SIG-M5 treated with dmso at 0.1 percent for 504 hours (cell line): ENCODE data around the gene MUC21.

Experiments
- DNase-seq: peaks from one replicate; lab custom pipeline; 2025; ENCODE audit not compliant: unreplicated experiment; lab: John Stamatoyannopoulos, UW

The MUC21 gene

GRCh38 chr6:30983439-30983838 is at the start of gene MUC21:
Gene MUC21 (plus strand): TSS chr6:30983718. CDS start chr6:30983959, 241 bp downstream.
- no peak for DNase-seq

- no peak for DNase-seq
Measured at GRCh38 chr6:30935018-30935417, 48.5 kb upstream of the MUC21 start.

GRCh38 chr6:30937265-30937664 is 46.3 kb upstream of the MUC21 start:
- no peak for DNase-seq

GRCh38 chr6:30938730-30939129 is 44.8 kb upstream of the MUC21 start:
- no peak for DNase-seq

- DNase-seq = no peak
Measured at GRCh38 chr6:30939473-30939872, 44.0 kb upstream of the MUC21 start.

DNA sequence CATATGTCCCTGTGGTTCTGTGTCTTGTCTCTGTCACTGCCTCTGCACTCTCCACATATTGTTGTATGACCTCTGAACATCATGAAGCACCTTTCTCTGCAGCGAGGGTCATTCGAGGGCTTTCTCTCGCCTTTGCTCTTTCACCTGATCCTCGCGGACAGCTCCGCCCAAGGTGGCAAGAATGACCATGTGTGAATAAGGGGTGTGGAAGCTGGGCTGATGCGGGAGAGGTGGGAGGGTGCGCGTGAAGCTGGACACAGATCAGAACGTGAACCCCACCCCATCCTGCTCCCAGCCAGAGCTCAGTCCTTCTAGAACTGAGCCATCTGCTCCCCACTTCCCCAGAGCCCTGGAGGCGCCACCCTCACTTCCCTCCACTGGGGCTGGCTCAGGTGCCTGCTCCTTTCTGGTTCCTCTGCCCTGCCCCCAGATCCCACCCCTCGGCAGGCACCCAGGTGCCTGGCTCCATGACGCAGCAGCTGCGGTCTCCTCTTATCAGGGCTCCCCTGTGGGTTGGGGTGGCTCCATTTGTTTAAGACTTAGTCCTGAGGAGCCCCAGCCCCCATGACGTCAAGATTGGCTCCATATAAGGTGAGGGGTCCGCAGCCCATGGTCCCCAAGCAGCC is 43.0 kb upstream of the MUC21 start, which contains the start of gene MUCL3:
Gene MUCL3 (plus strand): TSS at position 613 of the 626 bp plus-strand sequence. CDS start 27 bp downstream, outside the sequence.
- no peak for DNase-seq

DNA sequence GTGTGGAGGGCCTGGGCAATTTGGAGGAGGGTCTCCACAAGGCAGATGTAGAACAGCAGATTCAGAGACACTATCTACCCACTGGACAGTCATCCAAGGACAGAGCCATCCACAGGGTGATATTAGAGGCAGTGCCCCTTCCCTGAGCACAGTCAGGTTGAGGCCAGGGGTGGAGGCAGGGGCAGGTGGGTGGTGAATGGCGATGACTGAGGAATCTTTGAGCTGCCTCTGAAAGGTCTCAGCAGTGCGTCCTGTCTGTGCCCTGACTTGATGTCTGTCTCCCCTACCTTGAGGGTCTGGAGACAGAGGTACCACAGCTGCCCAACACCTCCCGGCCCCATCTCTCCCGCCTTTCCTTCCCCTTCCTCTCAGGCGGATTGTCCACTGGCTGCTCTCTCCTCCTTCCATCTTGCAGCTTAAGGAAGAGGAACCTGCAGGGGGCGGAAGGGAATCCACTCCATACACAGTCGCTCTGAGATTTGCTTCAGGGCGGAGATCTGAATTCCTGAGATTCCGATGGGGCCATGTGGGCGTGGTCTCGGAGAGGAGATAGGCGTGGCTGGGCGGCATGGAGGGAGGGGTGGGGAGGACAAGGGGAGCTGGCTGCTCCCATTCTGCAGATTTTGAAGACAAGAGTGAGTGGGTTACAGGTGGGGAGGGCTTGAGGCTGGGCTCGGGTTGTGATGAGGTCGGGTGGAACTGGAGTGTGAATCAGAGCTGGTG is 41.0 kb upstream of the MUC21 start:
- peak; percentile 16 for DNase-seq

DNA sequence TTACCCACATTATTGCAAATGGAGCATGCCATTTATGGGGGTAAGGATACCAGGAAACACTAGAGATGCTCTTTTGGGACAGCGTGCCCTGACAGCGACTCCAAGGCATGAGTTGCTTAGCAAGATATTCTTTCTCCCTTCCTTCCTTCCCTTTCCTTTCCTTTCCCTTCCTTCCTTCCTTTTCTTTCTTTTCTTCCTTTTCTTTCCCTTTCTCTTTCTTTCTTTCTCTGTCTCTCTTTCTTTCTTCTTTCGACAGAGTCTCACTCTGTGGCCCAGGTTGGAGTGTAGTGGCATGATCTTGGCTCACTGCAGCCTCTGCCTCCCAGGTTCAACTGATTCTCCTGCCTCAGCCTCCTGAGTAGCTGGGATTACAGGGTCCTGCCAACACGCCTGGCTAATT is 39.5 kb upstream of the MUC21 start:
- no peak for DNase-seq

- no peak for DNase-seq
Measured at GRCh38 chr6:30945281-30945680, 38.2 kb upstream of the MUC21 start.

GRCh38 chr6:30947231-30947630 is 36.3 kb upstream of the MUC21 start:
- DNase-seq = no peak

DNA sequence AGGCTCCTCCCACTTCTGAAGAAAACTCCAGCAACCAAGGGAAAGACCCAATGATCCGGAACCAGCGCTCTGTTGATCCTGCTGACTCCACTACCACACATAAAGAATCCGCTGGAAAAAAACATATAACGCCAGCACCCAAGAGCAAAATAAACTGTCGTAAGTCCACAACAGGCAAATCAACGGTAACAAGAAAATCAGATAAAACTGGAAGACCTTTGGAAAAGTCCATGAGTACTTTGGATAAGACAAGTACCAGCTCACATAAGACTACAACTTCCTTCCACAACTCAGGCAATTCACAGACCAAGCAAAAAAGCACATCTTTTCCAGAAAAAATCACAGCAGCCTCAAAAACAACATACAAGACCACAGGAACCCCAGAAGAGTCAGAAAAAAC is 34.7 kb upstream of the MUC21 start:
- no peak for DNase-seq

GRCh38 chr6:30951907-30952469 is 31.5 kb upstream of the MUC21 start:
- no peak for DNase-seq

- no peak for DNase-seq
Measured at GRCh38 chr6:30954631-30955366, 28.7 kb upstream of the MUC21 start.

DNA sequence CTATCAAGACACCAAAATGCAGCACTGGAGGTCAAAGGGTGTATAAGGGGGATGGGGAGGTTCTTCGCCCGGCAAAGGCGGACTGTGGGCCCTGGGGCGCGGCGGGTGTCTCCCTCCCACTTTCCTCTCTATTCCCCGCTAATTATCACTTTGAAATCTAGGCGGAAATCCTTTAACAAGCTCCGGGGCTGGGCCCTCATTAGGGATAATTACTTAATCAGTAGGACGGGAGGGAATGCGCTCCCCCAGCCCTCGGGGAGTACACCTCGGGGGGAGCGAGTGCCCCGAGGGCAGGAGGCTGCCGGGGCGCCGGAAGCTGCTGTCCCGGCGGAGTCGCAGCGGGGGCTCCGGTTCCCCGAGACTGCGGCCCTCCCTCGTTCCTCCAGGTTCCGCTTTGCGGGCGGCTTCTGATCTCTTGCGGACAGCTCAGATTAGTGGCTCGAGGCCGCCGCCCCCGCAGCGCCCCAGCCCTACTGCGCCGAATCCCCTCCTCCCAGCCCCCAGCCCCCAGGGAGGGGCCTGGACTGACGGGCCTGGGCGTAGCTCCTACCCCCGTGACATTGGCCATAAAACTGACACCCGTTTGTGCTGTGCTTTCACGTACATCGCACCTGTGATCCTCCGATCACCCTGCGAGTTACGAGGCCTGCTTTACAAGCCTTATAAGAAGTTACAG is 28.0 kb upstream of the MUC21 start:
- peak; percentile 57 for DNase-seq

DNA sequence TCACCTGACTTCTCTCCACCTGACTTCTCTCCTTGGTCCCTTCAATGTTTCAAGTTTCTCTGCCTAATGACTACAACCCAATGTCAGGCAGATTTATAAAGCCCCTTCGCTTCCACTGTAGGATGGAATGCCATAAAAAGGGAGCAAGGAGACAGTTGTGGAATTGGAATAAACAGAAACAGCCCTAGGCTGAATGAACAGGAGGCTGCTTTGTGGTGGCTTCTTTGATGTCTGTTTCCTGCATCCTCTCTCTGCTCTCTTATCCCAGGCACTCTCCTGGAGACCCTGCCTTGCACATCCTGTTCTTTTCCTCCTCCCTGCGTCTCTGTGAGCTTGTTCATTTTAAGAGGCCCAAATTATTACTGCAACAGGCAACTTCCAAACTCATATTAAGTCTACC is 25.8 kb upstream of the MUC21 start:
- no peak for DNase-seq

DNA sequence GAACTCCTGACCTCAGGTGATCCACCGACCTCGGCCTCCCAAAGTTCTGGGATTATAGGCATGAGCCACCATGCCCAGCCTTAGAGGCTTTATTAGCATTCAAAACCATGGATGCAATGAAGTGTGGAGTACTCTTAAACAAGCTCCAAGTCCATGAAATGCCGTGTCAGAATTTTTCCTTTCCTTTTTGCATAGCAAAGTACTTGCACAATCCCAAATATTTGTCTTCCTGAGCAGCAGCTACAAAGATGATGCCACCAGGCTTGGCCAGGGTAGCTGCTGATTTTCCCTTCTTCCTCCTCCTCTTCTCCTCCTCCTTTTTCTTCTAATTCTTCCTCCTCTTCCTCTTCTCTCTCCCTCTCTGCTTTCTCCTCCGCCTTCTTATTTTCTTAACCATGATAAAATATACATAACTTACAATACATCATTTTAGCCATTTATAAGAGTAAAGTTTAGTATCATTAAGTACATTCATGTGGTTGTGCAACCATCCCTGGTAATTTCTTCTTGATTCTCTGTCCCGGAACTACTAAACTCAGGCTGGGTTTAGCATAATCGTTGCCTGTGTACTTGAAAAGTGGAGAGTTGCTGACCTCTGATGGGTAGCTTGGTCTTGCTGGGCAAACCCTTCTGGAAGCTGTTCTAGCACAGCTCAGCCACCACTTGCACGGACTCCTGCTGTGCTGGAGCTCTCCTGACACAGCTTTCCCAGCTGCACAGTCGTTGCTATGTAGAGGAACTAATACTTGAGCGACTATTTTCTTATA is 22.4 kb upstream of the MUC21 start:
- no peak for DNase-seq

GRCh38 chr6:30962716-30963115 is 20.8 kb upstream of the MUC21 start:
- DNase-seq = no peak

- DNase-seq = no peak
Measured at GRCh38 chr6:30963641-30964040, 19.9 kb upstream of the MUC21 start.

DNA sequence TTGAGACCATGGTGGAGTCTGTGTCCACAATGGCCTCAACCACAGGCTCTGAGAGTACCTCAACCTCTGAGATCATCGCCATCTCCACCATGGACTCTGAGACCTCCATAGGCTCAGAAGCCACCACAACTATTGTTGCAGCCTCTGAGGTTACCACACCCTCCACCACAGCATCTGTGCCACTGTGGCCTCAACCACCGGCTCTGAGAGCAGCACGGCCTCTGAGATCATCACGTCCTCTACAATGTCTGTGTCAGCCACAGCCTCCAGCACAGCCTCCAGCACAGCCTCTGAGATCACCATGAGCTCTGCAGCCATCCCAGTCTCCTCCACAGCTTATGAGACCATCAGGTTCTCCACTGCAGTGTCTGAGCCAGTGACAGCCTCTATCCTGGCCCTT is 19.4 kb upstream of the MUC21 start:
- no peak for DNase-seq

GRCh38 chr6:30965140-30965601 is 18.3 kb upstream of the MUC21 start:
- no peak for DNase-seq
